ENCODE data around the gene KCNF1. TPM values are rescaled to one million over a fixed set of nuclear protein-coding genes. Genes with fewer than 3 reads are reported as not detected.

Gene KCNF1
- total and polyA plus RNA-seq, 4 donors = not detected

DNA sequence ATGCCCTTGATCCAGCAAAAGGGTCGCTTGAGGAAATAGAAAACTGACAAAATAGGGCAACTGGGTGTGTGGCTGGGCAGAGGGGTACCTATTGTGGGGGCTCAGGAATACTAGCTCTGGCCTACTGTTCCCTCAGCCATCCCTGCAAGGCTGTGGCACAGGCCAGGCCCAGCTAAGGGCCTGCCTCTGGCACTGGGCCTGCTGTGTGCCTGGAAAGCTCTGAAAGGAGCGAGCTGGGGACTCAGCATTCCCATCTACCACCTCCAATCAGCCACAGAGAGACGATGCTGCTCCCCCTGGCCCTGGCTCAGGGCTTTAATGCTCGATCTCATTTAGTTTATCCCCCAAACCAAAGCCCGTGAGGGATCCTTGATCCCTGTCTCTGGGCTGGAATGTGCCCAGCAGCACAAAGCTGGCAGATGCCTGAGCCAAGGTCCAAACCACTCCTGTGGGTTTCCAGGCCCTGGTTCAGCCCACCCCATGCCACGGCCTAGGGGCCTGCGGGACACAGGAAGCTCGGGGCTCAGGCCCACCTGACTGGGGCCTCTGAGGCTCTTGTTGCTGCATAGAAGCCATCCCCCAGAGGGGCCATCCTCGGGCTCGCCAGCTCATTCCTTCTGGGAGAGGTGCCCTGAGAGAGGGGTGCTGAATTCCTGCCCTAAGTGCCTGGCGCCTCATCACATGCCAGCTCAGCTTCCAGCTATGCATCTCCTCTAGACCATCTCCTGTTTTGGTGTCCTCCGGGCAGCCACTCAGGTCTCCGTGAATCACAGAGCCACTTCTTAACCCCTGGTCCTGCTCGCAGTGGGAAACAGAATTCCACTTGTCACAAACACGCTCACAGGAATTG, 43.0 kb upstream of the KCNF1 start:
- no peak for ATAC-seq (ENCODE audit: low FRiP score)
- DNase-seq = no peak
- no peak overlapping the region for H3K27ac ChIP-seq (ENCODE audit: low read depth in 1 of 2, low read length in 2 of 2)

DNA sequence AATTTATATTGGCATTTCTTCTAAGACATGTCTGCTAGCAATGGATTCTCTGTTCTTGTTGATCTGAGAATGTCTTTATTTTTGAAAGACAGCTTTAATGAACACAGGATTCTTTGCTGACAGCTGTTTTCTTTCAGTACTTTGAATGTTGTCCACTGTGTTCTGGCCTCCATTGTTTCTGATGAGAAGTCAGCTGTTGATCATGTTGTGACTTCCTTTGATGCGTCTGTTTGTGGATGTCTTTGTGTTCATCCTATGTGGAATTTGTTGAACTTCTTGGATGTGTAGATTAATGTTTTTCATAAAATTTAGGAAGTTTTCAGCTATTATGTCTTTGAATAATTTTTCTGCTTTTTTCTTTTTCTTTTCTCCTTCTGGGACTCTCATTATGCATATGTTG, 39.8 kb upstream of the KCNF1 start:
- ATAC-seq (ENCODE audit: low FRiP score) = no peak
- intact Hi-C loops (cut with DNase I) = no loop called here
- H3K4me3 ChIP-seq (ENCODE audit: low read length in 2 of 2) = no peak overlapping the region
- no peaks in the 10 kb centered on the region for H3K27me3 ChIP-seq (ENCODE audit: control insufficient read depth in 1 of 2, insufficient read depth in 2 of 2, low read length in 1 of 2)
- H3K27ac ChIP-seq (ENCODE audit: low read depth in 1 of 2, low read length in 2 of 2) = no peak overlapping the region
- H3K4me1 ChIP-seq (ENCODE audit: control insufficient read depth in 1 of 2, insufficient read depth in 2 of 2, low read length in 2 of 2) = no peaks in the 10 kb centered on the region
- H3K36me3 ChIP-seq (ENCODE audit: control insufficient read depth in 1 of 2, insufficient read depth in 2 of 2, low read length in 1 of 2) = no peaks in the 10 kb centered on the region
- DNase-seq = no peak
- WGBS, 2 donors = 98 to 100% methylated on average over 1 of the region's 1 CpG
- peaks cover 3% of the 10 kb centered on the region for H3K9me3 ChIP-seq (ENCODE audit: control insufficient read depth, low read length)

More for the DNA sequence above, 43.0 kb upstream of the KCNF1 start:
- H3K4me1 ChIP-seq (ENCODE audit: control insufficient read depth in 1 of 2, insufficient read depth in 2 of 2, low read length in 2 of 2) = no peaks in the 10 kb centered on the region
- H3K4me3 ChIP-seq (ENCODE audit: low read length in 2 of 2) = no peak overlapping the region
- H3K27me3 ChIP-seq (ENCODE audit: control insufficient read depth in 1 of 2, insufficient read depth in 2 of 2, low read length in 1 of 2) = no peaks in the 10 kb centered on the region
- no peaks in the 10 kb centered on the region for H3K36me3 ChIP-seq (ENCODE audit: control insufficient read depth in 1 of 2, insufficient read depth in 2 of 2, low read length in 1 of 2)
- H3K9me3 ChIP-seq (ENCODE audit: control insufficient read depth, low read length) = no peaks in the 10 kb centered on the region
- intact Hi-C loops (cut with DNase I) = no loop called here
- WGBS, 2 donors = 85% methylated on average over 15 of the region's 15 CpGs

DNA sequence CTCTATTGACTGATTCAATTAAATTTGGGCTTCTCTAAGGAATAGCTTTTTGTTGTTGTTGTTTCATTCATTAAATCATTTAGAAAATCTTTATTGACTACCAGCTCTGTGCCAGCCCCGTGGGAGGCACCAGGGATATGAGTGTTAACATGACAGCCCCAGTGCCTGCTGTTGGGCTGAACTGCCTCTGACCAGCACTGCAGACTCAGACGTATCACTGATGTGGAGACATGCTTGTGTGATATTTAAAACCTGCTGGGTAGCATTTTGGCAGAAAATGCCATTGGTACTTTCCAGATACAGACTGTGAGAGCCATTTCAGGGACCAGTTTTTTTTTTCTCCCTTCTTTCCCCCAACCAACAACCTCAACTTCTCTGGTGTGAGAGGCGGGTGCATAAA, 38.6 kb upstream of the KCNF1 start:
- Histone ChIP-seq H3K27me3 (ENCODE audit: control insufficient read depth in 1 of 2, insufficient read depth in 2 of 2, low read length in 1 of 2) (no peaks in the 10 kb centered on the region), H3K36me3 (ENCODE audit: control insufficient read depth in 1 of 2, insufficient read depth in 2 of 2, low read length in 1 of 2) (no peaks in the 10 kb centered on the region), H3K4me1 (ENCODE audit: control insufficient read depth in 1 of 2, insufficient read depth in 2 of 2, low read length in 2 of 2) (no peaks in the 10 kb centered on the region), H3K4me3 (ENCODE audit: low read length in 2 of 2) (no peak overlapping the region), H3K27ac (ENCODE audit: low read depth in 1 of 2, low read length in 2 of 2) (no peak overlapping the region), H3K9me3 (ENCODE audit: control insufficient read depth, low read length) (peaks cover 3% of the 10 kb centered on the region)
- 53 to 66% methylated on average over 3 of the region's 3 CpGs for WGBS, 2 donors
- DNase-seq = no peak
- intact Hi-C loops (cut with DNase I) = no loop called here
- no peak for ATAC-seq (ENCODE audit: low FRiP score)

DNA sequence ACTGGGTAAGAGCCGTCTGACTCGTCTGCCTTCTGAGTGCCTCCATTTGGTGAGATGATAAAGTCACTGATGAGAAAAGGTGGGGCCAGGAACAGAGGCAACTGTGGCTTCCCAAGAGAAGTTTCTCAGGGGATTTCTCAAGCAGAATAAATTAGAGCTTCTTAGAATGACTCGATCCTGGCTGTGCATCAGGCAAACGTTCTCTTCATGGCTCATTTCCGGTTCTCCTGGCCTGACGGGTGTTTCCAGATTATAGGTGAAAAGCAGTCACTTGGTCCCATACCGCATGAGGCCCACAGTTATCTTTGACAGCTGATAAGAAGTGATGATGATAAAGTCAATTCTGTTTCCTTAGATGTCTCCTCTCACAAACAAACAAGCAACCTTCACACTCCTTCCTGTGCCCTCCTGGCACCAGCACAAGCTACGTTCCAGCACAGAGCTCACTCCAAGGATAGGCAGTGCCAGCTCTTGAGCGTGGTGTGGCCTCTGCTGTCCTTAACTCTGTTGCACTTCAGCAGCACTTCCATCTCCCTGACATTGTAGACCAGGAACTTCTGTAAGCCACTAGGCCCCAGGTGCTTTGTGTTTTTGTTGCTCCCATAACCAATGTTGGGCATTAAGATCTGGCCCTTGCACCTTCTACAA, 37.8 kb upstream of the KCNF1 start:
- DNase-seq = no peak
- H3K36me3 ChIP-seq (ENCODE audit: control insufficient read depth in 1 of 2, insufficient read depth in 2 of 2, low read length in 1 of 2) = no peaks in the 10 kb centered on the region
- H3K4me3 ChIP-seq (ENCODE audit: low read length in 2 of 2) = no peak overlapping the region
- H3K9me3 ChIP-seq (ENCODE audit: control insufficient read depth, low read length) = peaks cover 3% of the 10 kb centered on the region
- ATAC-seq (ENCODE audit: low FRiP score) = no peak
- H3K27ac ChIP-seq (ENCODE audit: low read depth in 1 of 2, low read length in 2 of 2) = no peak overlapping the region
- H3K4me1 ChIP-seq (ENCODE audit: control insufficient read depth in 1 of 2, insufficient read depth in 2 of 2, low read length in 2 of 2) = no peaks in the 10 kb centered on the region
- intact Hi-C loops (cut with DNase I) = no loop called here
- 50 to 52% methylated on average over 9 of the region's 9 CpGs for WGBS, 2 donors
- H3K27me3 ChIP-seq (ENCODE audit: control insufficient read depth in 1 of 2, insufficient read depth in 2 of 2, low read length in 1 of 2) = no peaks in the 10 kb centered on the region

DNA sequence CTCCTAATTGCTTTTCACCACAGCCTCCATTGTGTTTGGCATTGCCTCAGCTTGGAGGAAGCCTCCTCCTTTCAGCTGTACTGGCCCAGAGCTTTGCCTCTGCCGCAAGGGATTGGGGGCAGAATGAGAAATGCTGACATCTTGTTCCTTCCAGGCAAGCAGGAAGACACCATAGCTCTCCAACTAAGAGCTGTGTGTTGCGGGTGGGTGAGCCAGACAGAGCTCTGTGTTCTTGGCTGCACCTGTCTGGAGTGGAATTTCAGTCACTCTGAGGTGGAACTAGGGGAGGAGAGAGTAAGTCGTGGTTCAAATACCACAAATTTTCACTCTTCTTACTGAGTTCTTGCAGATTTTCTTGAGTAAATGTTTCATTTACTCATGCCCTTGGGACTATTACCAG, 36.6 kb upstream of the KCNF1 start:
- ATAC-seq (ENCODE audit: low FRiP score) = no peak
- Histone ChIP-seq H3K4me1 (ENCODE audit: control insufficient read depth in 1 of 2, insufficient read depth in 2 of 2, low read length in 2 of 2) (no peaks in the 10 kb centered on the region), H3K9me3 (ENCODE audit: control insufficient read depth, low read length) (peaks cover 3% of the 10 kb centered on the region), H3K36me3 (ENCODE audit: control insufficient read depth in 1 of 2, insufficient read depth in 2 of 2, low read length in 1 of 2) (no peaks in the 10 kb centered on the region), H3K27me3 (ENCODE audit: control insufficient read depth in 1 of 2, insufficient read depth in 2 of 2, low read length in 1 of 2) (no peaks in the 10 kb centered on the region), H3K27ac (ENCODE audit: low read depth in 1 of 2, low read length in 2 of 2) (no peak overlapping the region), H3K4me3 (ENCODE audit: low read length in 2 of 2) (no peak overlapping the region)
- 71 to 74% methylated on average over 3 of the region's 3 CpGs for WGBS, 2 donors
- no peak for DNase-seq
- intact Hi-C loops (cut with DNase I) = no loop called here

DNA sequence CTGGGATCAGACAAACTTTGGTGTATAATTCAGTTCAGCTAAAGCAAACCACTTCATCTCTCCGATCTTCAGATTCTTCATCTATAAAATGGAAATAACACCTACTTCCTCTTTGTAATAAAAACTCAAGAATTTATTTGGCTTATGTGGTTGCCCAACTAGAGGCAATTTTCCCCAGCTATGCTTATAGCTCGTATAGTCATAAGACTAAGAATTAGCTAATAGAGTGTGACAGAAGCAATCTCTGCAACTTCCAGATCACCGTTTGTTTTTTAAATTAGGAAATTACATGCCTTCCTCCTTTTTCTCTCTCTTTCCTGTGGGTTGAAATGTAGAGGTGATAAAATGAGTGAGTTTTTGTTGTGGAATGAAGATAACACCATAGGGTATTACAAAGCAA, 35.3 kb upstream of the KCNF1 start:
- H3K4me3 ChIP-seq (ENCODE audit: low read length in 2 of 2) = no peak overlapping the region
- H3K4me1 ChIP-seq (ENCODE audit: control insufficient read depth in 1 of 2, insufficient read depth in 2 of 2, low read length in 2 of 2) = no peaks in the 10 kb centered on the region
- no peak overlapping the region for H3K27ac ChIP-seq (ENCODE audit: low read depth in 1 of 2, low read length in 2 of 2)
- DNase-seq (no peak), ATAC-seq (ENCODE audit: low FRiP score) (no peak)
- no peaks in the 10 kb centered on the region for H3K27me3 ChIP-seq (ENCODE audit: control insufficient read depth in 1 of 2, insufficient read depth in 2 of 2, low read length in 1 of 2)
- H3K9me3 ChIP-seq (ENCODE audit: control insufficient read depth, low read length) = peaks cover 3% of the 10 kb centered on the region
- H3K36me3 ChIP-seq (ENCODE audit: control insufficient read depth in 1 of 2, insufficient read depth in 2 of 2, low read length in 1 of 2) = no peaks in the 10 kb centered on the region
- intact Hi-C loops (cut with DNase I) = no loop called here
- WGBS, 2 donors = 68 to 71% methylated on average over 3 of the region's 3 CpGs

DNA sequence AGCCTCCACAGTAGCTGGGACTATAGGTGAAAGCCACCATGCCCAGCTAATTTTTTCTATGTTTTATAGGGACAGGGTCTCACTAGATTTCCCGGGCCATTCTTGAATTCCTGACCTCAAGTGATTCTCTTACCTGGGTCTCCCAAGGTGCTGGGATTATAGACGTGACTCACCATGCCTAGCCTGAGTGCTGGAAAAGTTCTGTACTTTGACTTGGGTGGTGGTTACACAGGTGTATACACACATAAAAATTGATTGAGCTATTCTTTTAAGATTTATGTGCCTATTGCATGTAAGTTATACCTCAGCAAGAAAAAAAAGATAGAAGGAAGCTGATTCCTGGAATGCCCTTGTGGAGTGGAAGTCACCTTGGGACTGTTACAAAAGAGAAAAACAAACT, 34.8 kb upstream of the KCNF1 start:
- Histone ChIP-seq H3K9me3 (ENCODE audit: control insufficient read depth, low read length) (peaks cover 3% of the 10 kb centered on the region), H3K4me1 (ENCODE audit: control insufficient read depth in 1 of 2, insufficient read depth in 2 of 2, low read length in 2 of 2) (no peaks in the 10 kb centered on the region), H3K27me3 (ENCODE audit: control insufficient read depth in 1 of 2, insufficient read depth in 2 of 2, low read length in 1 of 2) (no peaks in the 10 kb centered on the region), H3K36me3 (ENCODE audit: control insufficient read depth in 1 of 2, insufficient read depth in 2 of 2, low read length in 1 of 2) (no peaks in the 10 kb centered on the region), H3K4me3 (ENCODE audit: low read length in 2 of 2) (no peak overlapping the region), H3K27ac (ENCODE audit: low read depth in 1 of 2, low read length in 2 of 2) (no peak overlapping the region)
- intact Hi-C loops (cut with DNase I) = no loop called here
- WGBS, 2 donors = 72 to 83% methylated on average over 2 of the region's 2 CpGs
- DNase-seq (no peak), ATAC-seq (ENCODE audit: low FRiP score) (no peak)

DNA sequence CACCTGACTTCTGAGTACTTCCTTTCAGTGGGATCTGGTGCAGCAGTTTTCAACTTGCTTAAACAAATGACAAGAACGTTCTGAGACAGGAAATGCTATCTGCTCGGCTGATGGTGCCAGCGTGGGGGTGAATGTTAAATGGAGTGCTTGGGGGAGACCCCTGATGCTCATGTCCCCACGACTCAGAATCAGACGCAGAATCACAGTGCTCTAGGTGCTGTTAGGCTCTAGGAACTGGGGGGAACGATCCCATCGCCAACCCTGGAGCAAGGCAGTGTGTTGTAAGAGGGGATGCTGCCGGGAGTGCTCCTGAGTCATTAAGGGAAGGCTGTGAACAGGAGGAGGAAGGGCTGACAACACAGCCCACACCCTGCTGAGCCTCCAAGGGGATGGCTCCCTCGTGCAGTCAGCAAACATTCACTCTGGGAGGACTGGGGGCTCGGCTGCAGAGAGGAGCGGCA, 34.1 kb upstream of the KCNF1 start:
- Histone ChIP-seq H3K4me1 (ENCODE audit: control insufficient read depth in 1 of 2, insufficient read depth in 2 of 2, low read length in 2 of 2) (no peaks in the 10 kb centered on the region), H3K9me3 (ENCODE audit: control insufficient read depth, low read length) (peaks cover 3% of the 10 kb centered on the region), H3K4me3 (ENCODE audit: low read length in 2 of 2) (no peak overlapping the region), H3K27ac (ENCODE audit: low read depth in 1 of 2, low read length in 2 of 2) (no peak overlapping the region), H3K36me3 (ENCODE audit: control insufficient read depth in 1 of 2, insufficient read depth in 2 of 2, low read length in 1 of 2) (no peaks in the 10 kb centered on the region), H3K27me3 (ENCODE audit: control insufficient read depth in 1 of 2, insufficient read depth in 2 of 2, low read length in 1 of 2) (no peaks in the 10 kb centered on the region)
- WGBS, 2 donors = 39 to 41% methylated on average over 11 of the region's 11 CpGs
- no peak for ATAC-seq (ENCODE audit: low FRiP score)
- no peak for DNase-seq
- intact Hi-C loops (cut with DNase I) = no loop called here
